GM11168 (cell line): ENCODE measurements around the gene SAMD4B.

Experiments
- in situ Hi-C: fragments of 300-500 bp; cut with MboI; formaldehyde crosslinking; loops from one replicate; pipeline ENCODE4 v1.12.0; 2022; ENCODE audit warnings: low sequenced_read_pairs; ENCODE audit not compliant: unreplicated experiment

SAMD4B gene

GRCh38 chr19:39416152-39417120 is 74.2 kb downstream of the SAMD4B start:
- in situ Hi-C loops, result no loop called here

DNA sequence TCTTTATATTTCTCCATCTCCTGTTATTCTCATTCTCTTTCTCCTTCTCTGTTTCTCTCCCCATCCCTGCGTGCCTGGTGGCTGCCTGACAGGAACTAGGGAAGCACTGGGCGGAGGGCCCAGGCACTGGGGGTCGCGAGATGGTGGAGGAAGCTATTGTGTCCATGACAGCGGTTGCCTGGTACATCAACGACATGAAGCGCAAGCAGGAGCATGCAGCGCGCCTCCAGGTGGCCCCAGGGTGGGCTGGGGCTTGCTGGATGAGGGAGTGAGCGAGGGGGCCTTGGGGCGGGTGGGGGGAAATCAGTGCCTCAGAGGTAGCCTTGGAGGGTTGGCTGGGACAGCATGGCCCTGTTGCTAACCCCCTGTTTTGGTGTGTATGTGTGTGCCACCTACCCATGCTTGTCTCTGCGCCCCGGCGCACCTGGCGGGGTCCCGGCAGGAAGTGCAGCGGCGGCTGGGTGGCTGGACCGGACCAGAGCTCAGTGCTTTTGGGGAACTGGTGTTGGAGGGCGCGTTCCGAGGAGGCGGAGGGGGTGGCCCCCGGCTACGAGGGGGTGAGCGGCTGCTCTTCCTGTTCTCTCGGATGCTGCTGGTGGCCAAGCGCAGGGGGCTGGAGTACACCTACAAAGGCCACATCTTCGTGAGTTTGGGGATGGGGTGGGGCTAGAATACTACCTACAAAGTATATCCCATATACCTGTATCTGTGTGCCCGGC is 75.4 kb downstream of the SAMD4B start:
- in situ Hi-C loops, result no loop called here

GRCh38 chr19:39419003-39419402 is 76.8 kb downstream of the SAMD4B start:
- in situ Hi-C loops, result no loop called here

DNA sequence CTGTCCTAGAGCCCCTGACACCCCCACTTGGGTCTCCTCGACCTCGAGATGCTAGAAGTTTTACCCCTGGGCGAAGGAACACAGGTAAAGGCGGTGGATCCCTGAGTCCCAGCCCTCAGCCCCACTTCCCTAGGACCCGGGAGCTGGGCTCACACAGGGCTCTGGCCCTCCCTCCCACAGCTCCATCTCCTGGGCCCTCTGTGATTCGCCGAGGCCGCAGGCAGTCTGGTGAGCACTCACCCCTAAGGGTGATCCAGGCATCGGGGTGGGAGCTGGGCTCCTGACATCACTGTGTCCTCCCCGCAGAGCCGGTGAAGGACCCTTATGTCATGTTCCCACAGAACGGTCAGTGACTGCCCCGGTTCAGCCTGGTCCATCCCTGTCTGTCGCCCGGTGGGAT is 78.5 kb downstream of the SAMD4B start:
- in situ Hi-C loops, result no loop called here

DNA sequence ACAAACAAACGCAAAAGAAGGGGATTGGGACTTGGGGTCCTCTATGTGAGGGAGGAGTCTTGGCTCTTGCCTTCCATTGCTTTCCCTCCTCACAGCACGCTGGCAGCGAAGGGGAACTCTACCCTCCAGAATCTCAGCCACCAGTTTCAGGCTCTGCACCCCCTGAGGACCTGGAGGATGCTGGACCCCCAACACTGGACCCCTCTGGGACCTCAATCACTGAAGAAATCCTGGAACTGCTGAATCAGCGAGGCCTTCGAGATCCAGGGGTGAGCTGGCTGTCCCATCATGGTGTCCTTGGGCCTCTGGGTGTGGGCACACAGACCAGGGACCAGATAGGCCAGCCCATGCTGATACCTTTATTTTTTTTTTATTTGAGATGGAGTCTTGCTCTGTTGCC is 79.8 kb downstream of the SAMD4B start:
- in situ Hi-C loops, result no loop called here

DNA sequence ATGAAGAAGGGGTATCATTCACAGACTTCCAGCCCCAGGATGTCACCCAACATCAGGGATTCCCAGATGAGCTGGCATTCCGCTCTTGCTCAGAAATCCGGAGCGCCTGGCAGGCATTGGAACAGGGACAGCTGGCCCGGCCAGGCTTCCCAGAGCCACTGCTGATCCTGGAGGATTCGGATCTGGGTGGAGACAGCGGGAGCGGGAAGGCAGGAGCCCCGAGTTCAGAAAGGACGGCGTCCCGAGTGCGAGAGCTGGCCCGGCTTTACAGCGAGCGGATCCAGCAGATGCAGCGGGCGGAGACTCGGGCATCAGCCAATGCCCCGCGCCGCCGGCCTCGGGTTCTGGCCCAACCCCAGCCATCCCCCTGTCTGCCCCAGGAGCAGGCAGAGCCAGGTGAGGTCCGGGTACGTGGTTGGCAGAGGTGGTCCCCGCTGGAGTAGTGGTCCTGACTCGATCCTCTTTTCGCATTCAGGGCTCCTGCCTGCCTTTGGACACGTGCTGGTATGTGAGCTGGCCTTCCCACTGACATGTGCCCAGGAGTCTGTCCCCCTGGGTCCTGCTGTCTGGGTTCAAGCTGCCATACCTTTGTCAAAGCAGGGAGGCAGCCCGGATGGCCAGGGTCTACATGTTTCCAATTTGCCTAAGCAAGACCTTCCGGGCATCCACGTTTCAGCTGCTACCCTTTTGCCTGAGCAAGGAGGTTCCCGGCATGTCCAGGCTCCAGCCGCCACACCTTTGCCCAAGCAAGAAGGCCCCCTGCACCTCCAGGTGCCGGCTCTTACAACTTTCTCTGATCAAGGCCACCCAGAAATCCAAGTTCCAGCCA is 81.3 kb downstream of the SAMD4B start:
- in situ Hi-C loops, result no loop called here

DNA sequence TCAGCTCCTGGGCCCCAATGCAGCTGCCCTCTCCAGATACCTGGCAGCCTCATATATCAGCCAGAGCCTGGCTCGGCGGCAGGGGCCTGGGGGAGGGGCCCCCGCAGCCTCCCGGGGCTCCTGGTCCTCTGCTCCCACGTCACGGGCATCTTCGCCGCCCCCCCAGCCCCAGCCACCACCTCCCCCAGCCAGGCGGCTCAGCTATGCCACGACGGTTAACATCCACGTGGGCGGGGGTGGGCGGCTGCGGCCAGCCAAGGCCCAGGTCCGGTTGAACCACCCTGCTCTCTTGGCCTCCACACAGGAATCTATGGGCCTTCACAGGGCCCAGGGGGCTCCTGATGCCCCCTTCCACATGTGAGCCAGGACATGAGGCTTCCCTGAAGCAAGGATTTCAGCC is 82.7 kb downstream of the SAMD4B start:
- in situ Hi-C loops, result no loop called here

GRCh38 chr19:39425744-39426143 is 83.5 kb downstream of the SAMD4B start:
- in situ Hi-C loops, result no loop called here

GRCh38 chr19:39426170-39426569 is 83.9 kb downstream of the SAMD4B start:
- in situ Hi-C loops, result no loop called here

DNA sequence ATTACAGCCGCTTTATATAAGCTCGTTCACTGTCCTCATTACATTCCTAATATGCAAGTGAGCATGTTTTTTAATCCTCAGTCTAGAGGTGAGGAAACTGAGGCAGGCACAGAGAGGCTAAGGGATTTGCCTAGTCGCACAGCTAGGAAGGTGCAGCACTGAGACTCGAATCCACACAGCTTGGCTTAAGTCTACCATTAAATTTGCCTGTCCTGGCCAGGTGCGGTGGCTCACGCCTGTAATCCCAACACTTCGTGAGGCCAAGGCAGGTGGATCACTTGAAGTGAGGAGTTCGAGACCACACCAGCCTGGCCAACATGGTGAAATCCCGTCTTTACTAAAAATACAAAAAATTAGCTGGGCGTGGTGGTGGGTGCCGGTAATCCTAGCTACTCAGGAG is 85.5 kb downstream of the SAMD4B start:
- in situ Hi-C loops, result no loop called here

DNA sequence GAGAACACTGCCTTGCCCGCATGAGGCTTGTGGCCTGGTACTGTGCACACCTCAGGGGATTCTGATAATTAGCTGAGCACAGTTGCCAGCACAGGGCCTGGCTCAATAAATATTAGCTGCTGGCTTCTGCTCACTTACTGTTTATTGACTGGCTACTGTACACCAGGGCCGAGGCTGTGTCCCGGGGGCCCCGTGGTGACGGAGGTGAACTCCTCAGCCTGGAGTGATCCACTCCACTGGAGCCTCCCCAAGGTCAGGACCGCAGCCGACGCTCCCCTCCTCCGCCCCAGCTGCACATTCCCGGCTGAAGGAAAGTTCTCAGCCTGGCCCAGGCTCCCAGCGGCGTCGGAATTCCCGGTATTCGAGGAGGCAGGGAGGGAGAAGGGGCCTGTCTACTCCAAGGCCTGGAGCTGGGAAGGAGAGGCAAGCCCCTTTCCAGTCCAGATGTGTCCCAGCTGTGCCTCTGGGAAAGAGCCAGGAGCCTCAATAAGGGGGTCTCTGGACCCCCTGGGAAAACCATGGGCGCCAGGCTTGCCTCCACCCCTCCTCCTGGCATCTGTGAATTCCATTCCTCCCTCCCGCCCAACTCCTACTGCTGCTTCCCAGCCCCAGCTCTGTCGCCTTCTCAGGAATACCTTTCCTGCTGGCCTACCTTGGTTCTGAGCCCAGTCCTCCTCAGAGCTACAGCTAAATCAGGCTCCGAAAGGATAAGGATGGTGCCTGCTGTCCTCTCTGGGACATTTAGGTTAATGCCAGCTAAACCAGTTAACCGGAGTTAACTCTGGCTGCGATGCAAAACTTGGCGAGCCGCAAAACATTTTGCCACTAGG is 86.3 kb downstream of the SAMD4B start:
- in situ Hi-C loops, result no loop called here

DNA sequence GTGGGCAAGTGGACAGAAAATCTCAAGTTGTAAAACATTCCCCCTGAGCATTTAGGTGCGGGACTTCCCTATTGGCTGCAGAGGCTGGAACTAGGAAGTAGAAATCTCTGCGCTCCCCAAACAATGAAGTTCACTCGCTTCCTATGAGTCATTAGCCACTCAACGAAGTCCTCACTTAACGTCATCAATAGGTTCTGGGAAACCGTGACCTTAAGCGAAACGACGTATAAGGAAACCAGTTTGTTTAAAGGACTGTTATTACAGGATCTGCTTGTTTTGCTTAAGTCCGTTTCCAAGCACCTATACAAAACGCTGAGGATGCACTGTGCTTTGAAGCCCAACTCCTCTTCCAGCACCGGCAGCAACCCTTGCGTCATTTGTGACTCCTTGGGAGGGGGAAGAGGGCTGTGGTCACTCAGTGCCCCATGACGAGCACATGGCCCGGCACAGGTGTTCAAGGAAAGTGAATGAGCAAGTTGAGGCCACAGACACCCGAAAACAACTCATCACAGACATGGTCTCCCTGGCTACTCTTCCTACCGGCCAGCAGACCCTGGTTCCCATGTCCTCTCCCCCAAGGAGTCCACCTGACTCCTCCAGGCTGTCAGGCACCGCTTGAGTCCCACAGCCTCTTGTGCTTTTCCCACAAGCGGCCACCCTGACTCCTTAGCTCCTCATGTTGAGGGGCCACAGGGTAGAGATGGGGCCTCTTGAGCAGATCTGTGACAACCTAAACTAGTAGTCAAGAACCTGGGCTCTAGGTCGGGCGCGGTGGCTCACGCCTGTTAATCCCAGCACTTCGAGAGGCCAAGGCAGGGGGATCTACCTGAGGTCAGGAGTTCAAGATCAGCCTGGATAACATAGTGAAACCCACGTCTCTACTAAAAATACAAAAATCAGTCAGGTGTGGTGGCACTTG is 88.7 kb downstream of the SAMD4B start:
- in situ Hi-C loops, result no loop called here

DNA sequence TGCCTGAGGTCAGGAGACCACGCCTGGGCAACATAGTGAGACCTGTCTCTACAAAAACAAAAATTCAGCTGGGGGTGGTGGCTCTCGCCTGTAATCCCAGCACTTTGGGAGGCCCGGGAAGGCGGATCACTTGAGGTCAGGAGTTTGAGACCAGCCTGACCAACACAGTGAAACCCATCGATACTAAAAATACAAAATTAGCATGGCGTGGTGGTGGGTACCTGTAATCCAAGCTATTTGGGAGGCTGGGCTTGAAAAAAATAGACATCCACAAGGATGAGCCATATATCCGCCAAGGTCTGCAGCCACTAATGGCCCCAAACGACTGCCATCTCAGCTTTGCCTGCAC is 90.4 kb downstream of the SAMD4B start:
- in situ Hi-C loops, result no loop called here

- in situ Hi-C loops, result no loop called here
These were observed 91.4 kb downstream of the SAMD4B start for GRCh38 chr19:39433480-39434079.

DNA sequence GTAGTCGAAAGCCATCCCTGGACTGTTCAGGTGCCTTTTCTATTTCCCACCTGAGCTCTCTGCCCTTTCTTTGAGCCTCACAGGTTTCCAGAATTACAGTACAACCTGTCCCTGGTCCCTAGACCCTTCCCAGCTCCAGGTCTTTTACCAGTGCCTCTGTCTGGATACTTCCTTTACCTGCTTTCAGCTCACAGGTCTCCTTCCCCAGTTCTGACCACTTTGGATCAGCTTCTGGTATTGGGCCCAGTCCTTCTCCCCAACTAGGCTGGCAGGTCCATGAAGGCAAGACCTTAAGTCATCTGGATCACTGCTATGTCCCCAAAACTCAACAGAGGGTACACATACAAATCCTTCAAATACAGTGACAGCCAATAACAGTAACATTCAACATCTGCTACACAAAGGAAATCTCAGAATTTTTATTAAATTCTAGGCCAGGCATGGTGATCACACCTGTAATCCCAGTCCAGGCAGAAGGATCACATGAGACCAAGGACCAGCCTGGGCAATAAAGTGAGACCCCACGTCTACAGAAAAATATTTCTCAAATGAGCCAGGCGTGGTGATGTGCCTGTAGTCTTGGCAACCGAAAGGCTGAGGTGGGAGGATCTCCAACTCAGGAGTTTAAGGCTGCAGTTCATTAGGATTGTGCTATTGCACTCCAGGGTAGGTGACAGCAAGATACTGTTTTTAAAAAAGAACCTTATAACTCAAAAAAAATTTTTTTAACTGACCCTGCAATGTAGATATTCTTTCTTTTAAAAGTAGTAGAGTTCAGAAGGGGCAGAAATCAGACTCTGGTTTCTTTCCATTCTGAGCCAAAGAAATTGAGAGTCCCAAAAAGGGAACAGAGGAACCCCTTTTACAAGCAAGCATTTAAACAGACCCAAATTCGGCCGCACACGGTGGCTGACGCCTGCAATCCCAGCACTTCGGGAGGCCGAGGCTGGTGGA is 92.2 kb downstream of the SAMD4B start:
- in situ Hi-C loops, result no loop called here
